GM18499 (cell line): ENCODE measurements around the gene CNFN.
A peak's percentile ranks its signal among the peaks of the same experiment; 100 is the strongest.

Experiments used
- ATAC-seq: cut with Tn5 transposase; IDR thresholded peaks from one replicate; pipeline ENCODE4 v1.9.1; 2021; ENCODE audit warnings: moderate number of reproducible peaks; ENCODE audit not compliant: insufficient read depth, unreplicated experiment

Gene CNFN, protein sequence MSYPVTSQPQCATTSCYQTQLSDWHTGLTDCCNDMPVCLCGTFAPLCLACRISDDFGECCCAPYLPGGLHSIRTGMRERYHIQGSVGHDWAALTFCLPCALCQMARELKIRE

DNA sequence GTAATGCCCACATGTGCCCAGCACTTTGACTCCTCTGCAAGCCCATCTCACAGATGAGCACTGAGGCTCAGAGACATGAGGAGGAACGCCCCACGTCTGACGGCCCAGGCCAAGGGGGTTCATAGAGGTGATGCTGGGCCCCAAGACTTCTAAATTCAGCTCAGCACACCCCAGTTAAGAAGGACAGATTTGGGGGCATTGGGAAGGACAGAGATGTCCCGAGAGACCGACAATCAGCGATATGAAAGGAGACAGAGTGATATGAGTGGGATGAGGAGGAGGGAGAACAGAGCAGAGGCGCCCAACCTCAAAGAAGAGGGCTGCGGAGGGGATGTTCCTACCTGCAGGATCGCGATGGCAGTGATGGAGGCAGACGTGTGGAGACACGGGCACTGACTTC, at the start of gene CNFN:
Gene CNFN, minus strand, starts transcription at position 399 of the 400 bp plus-strand sequence. CDS start 1,260 bp downstream, outside the sequence.
- no peak for ATAC-seq

- ATAC-seq = no peak
Observed at GRCh38 chr19:42436006-42436405, 45.9 kb upstream of the CNFN start.

GRCh38 chr19:42435316-42435715, 45.2 kb upstream of the CNFN start:
- no peak for ATAC-seq

GRCh38 chr19:42433503-42434260, 43.6 kb upstream of the CNFN start:
- no peak for ATAC-seq

DNA sequence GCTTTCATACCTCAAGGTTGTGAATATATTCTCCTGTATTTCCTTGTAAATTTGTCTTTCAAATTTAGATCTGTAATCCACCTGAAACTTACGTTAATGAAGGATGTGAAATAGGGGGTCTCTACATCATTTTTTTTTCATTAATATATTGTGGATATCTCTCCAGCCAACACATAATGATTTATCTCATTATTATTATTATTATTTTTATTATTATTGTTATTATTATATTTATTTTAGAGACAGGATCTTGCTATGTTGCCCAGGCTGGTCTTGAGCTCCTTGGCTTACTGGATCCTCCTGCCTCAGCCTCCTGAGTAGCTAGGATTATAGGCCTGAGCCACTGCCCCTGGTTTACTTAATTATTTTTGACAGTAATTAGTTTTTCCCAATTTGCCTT, 41.4 kb upstream of the CNFN start:
- ATAC-seq = no peak

GRCh38 chr19:42428676-42429075, 38.6 kb upstream of the CNFN start:
- ATAC-seq = no peak

- ATAC-seq = no peak
Observed at GRCh38 chr19:42427313-42427712, 37.2 kb upstream of the CNFN start, which contains the start of gene LIPE. LIPE (minus strand) TSS chr19:42427388; CDS start chr19:42427149, 239 bp downstream.

- ATAC-seq = no peak
Observed at GRCh38 chr19:42426643-42427042, 36.5 kb upstream of the CNFN start.

GRCh38 chr19:42424712-42425131, 34.6 kb upstream of the CNFN start:
- no peak for ATAC-seq

DNA sequence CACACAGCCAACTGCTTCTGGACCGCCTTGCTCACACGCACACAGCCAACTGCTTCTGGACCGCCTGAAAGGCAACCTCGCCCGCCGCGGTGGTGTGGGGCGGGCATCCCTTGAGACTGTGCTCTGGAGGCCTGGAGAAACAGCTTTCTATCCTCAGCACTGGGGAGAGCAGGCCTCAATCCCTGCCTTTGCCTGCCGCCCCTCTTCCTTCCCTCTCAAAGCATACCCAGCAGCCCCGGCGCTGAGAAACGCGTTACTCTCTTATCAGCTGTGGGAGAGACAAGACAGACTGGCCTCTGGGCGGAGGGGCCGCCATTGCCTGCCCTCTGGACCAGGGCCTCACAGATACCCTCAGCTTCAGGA, 34.2 kb upstream of the CNFN start:
- ATAC-seq = no peak

GRCh38 chr19:42423462-42424344, 33.6 kb upstream of the CNFN start:
- peak; percentile 52 for ATAC-seq

DNA sequence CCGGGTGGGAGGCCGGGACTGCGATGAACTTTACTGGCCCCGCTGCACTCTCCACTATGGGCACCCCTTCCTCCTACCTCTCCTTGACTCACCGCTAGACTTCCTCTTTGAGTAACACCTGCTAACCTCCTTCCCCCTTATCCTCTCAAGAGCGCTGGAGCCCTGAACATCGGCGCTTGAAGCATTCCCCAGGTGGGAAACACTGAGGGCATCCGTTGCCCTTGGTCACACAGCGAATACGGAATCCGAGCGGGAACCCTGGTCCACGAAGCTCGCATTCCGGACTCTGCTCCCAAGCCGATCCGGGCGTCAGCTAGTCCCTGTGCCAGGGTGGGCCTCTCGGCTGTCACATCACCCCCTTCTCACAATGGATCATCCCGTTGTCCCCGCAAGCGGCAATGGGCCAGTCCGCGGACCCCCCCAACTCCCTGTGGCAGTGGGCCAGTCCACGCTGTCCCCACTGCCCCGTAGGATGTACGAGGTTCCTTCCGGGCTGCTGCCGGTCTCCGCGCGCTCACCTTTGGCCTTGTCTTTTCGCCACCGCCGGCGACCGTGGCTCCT, 32.9 kb upstream of the CNFN start:
- ATAC-seq = no peak

DNA sequence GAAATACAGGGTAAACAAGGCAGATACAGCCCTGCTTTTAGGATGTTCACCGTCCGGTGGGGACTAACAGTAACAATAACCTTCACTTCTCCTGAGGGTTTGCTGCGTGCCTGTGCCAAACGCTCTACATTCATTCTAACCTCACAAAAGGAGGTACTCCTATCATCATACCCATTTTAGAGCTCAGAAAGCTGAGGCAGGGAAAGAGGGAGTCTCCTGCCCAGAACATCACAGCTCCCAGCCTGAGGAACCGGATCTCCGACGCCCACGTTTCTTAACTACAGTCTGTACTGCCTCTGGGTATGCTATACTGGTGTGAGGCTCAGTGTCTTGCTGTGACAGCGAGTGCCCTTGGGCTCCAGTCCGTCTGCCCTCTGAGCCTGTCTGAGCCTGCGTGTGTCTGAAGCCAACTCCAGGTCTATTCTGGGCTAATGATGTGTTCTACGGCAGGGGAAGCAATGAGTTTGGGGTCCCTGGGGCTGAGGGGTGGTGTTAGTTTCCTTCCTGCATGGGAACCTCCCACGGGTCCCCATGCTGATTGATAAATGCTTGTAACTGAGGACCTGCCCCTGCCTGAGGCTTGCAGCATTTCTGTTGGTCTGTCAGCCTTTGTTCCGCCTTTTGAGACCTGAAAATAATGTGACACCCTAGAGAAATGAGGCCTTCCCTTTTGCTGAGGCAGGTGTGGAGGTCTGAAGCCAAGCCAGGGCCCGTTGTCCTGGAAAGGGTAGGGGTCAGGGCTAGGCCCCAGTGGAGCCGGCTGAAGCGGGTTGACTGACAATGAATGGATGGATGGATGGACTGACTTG, 32.2 kb upstream of the CNFN start:
- ATAC-seq = no peak

- no peak for ATAC-seq
Observed at GRCh38 chr19:42421591-42422031, 31.5 kb upstream of the CNFN start.

DNA sequence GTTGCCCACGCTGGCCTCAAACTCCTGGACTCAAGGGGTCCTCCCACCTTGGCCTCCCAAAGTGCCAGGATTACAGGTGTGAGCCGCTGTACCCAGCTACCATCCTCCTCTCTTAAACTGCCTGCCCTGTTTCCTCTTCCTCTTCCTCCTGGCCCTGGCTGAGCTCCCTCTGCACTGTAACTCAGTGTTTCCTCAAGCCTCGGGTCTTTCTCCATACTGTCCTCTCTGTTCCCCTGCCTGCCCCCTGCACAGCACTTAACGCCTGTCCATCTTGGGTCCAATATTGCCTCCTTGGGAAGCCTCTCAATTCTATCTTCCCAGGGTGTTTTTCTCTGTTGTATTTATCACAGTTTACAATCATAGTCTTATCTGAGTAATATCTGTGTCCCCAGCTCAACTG, 31.0 kb upstream of the CNFN start:
- no peak for ATAC-seq

GRCh38 chr19:42420055-42420544, 30.0 kb upstream of the CNFN start:
- no peak for ATAC-seq

- ATAC-seq = no peak
Observed at GRCh38 chr19:42419309-42419708, 29.2 kb upstream of the CNFN start.

DNA sequence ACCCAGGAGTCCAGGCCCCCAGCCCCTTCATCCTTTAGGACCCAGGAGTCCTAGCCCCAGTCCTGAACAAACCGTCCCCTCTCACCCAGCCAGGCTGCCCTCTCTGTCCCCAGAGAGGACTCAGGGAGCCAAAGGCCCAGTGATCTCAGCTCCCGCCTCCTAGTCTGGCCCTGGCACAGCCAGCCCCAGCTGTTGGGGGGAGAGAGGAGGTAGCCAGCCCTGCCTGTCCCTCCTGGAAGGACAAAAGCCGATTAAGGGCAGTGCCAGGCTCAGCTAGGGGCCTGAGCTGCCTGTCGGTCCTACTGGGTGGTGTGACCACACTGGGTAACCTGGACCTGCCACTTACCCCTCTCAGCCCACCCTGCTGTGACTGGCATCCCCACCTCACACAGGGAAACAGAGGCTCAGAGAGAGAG, 22.6 kb upstream of the CNFN start:
- no peak for ATAC-seq

DNA sequence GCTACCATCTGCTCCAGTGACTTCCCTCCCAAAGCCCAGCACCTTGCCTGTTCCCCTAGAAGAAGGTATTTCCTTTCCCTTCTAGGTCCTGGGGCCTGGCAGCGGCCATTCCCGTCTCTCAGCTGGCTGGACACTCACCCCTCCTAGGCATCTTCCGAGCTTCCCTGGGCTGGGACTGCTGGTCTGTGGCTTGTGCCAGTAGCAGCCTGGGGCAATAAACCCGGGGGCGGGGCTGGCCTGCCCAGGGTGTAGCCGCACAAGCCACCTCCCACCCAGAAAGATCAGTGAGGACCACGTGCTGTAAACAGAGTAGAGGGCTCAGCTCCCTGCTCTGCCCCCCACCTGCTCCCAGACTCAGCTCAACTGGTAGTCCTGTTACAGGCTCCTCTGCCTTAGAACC, 22.1 kb upstream of the CNFN start:
- ATAC-seq = no peak
